Liver (tissue), 9 donors: ENCODE data around the gene LYST. TPM values are rescaled to one million over a fixed set of nuclear protein-coding genes. Genes with fewer than 3 reads are reported as not detected.
"Not testable (repeated sequence)": the region's sequence is repeated elsewhere in the genome, so short reads cannot be mapped to it uniquely, and the experiment has no call there.

Experiments used
- DNase-seq: peaks from one replicate; pipeline ENCODE4 v3.0.0-alpha.2; 2017; ENCODE audit warnings: low spot score
- H3K27ac ChIP-seq, 2 donors: one replicate each; pipeline ENCODE4 v1.7.0; 2013; ENCODE audit warnings: inconsistent platforms in 2 of 2, low read length in 2 of 2, control low read depth in 1 of 2, low read depth in 1 of 2, mild to moderate bottlenecking in 1 of 2
- H3K27me3 ChIP-seq, 4 donors: one replicate each; pipeline versions ENCODE4 v1.6.1 to v1.7.0; 2013; ENCODE audit warnings: low read length in 3 of 4, inconsistent platforms in 1 of 4, mild to moderate bottlenecking in 1 of 4, moderate library complexity in 1 of 4; ENCODE audit not compliant: control insufficient read depth in 4 of 4, insufficient read depth in 4 of 4
- H3K36me3 ChIP-seq, 4 donors: one replicate each; pipeline versions ENCODE4 v1.6.1 to v1.7.0; 2013; ENCODE audit warnings: low read length in 3 of 4, mild to moderate bottlenecking in 3 of 4, low read depth in 1 of 4, moderate library complexity in 1 of 4; ENCODE audit not compliant: control insufficient read depth in 4 of 4, insufficient read depth in 3 of 4
- H3K4me1 ChIP-seq, 4 donors: one replicate each; pipeline versions ENCODE4 v1.6.1 to v1.7.0; 2013; ENCODE audit warnings: low read length in 3 of 4, mild to moderate bottlenecking in 3 of 4, moderate library complexity in 1 of 4; ENCODE audit not compliant: control insufficient read depth in 4 of 4, insufficient read depth in 4 of 4
- H3K4me3 ChIP-seq, 3 donors: one replicate each; pipeline versions ENCODE4 v1.6.1 to v1.7.0; 2013; ENCODE audit warnings: low read length in 3 of 3, control low read depth in 1 of 3, low read depth in 1 of 3, mild to moderate bottlenecking in 1 of 3
- H3K9ac ChIP-seq, 2 donors: one replicate each; pipeline ENCODE4 v1.7.0; 2013; ENCODE audit warnings: low read length in 2 of 2, mild to moderate bottlenecking in 2 of 2, moderate library complexity in 2 of 2, control low read depth in 1 of 2, low read depth in 1 of 2
- H3K9me3 ChIP-seq, 4 donors: one replicate each; pipeline versions ENCODE4 v1.6.1 to v1.7.0; 2013; ENCODE audit warnings: low read length in 3 of 4; ENCODE audit not compliant: control insufficient read depth in 4 of 4
- ATF3 ChIP-seq: IDR thresholded peaks from 2 replicates; pipeline ENCODE4 v1.6.1; 2016; ENCODE audit warnings: antibody characterized with exemption
- CTCF ChIP-seq: fragments of 150-350 bp; IDR thresholded peaks from 2 replicates; pipeline ENCODE4 v1.5.1; 2017; ENCODE audit warnings: improper control_type of control experiment, low read depth, low read length; ENCODE audit not compliant: missing input control
- EGR1 ChIP-seq, 2 donors: IDR thresholded peaks; 2 replicates each; pipeline ENCODE4 v1.6.1; 2016 to 2018; ENCODE audit warnings: antibody characterized with exemption in 2 of 2, low read depth in 2 of 2
- FOXA1 ChIP-seq: IDR thresholded peaks from 2 replicates; pipeline ENCODE4 v1.6.1; 2016; ENCODE audit warnings: antibody characterized with exemption
- FOXA2 ChIP-seq: IDR thresholded peaks from 2 replicates; pipeline ENCODE4 v1.6.1; 2016; ENCODE audit warnings: antibody characterized with exemption
- GABPA ChIP-seq, 2 donors: IDR thresholded peaks in 1 of 2; conservative IDR thresholded peaks in 1 of 2; 2 replicates each; pipeline ENCODE4 v1.6.1; 2016; ENCODE audit warnings: antibody characterized with exemption in 2 of 2, mild to moderate bottlenecking in 1 of 2, moderate library complexity in 1 of 2
- HNF4A ChIP-seq, 2 donors: conservative IDR thresholded peaks; 2 replicates each; pipeline ENCODE4 v1.6.1; 2016; ENCODE audit warnings: antibody characterized with exemption in 2 of 2, mild to moderate bottlenecking in 2 of 2
- HNF4G ChIP-seq: IDR thresholded peaks from 2 replicates; pipeline ENCODE4 v1.6.1; 2016; ENCODE audit warnings: antibody characterized with exemption
- JUND ChIP-seq, 2 donors: IDR thresholded peaks; 2 replicates each; pipeline ENCODE4 v1.6.1; 2016; ENCODE audit warnings: antibody characterized with exemption in 2 of 2
- MAX ChIP-seq: IDR thresholded peaks from 2 replicates; pipeline ENCODE4 v1.6.1; 2016; ENCODE audit warnings: antibody characterized with exemption
- NR2F2 ChIP-seq: IDR thresholded peaks from 2 replicates; pipeline ENCODE4 v1.6.1; 2016; ENCODE audit warnings: antibody characterized with exemption
- RAD21 ChIP-seq, 2 donors: IDR thresholded peaks; 2 replicates each; pipeline ENCODE4 v1.6.1; 2016; ENCODE audit warnings: antibody characterized with exemption in 2 of 2, mild to moderate bottlenecking in 2 of 2
- RXRA ChIP-seq, 2 donors: IDR thresholded peaks; 2 replicates each; pipeline ENCODE4 v1.6.1; 2017 to 2018; ENCODE audit warnings: antibody characterized with exemption in 2 of 2, mild to moderate bottlenecking in 1 of 2
- YY1 ChIP-seq: IDR thresholded peaks from 2 replicates; pipeline ENCODE4 v1.6.1; 2016; ENCODE audit warnings: antibody characterized with exemption, mild to moderate bottlenecking
- ZBTB33 ChIP-seq: IDR thresholded peaks from 2 replicates; pipeline ENCODE4 v1.6.1; 2016; ENCODE audit warnings: antibody characterized with exemption
- WGBS: extraction: QIAGEN DNeasy Blood & Tissue Kit; methylation state at CpG from one replicate; pipeline ENCODE4 v1.1.7; 2013; 5-methylcytosine and 5-hydroxymethylcytosine counted together
- polyA plus RNA-seq, 2 donors: library from polyadenylated mRNA; stranded (reverse) in 1 of 2; unstranded in 1 of 2; fragments of 200-250 nt in 1 of 2; fragments of >200 nt in 1 of 2; fragmentation: Nextera tagmentation in 1 of 2; extraction: Ambion mirVana in 1 of 2; gene quantifications; one replicate each; pipeline versions ENCODE4 v1.2.1 to v1.2.3, GENCODE V29; 2013 to 2015
- total RNA-seq, 2 donors: library from RNA; depleted of rRNA; stranded (reverse); fragments of >200 nt; gene quantifications; one replicate each; pipeline ENCODE4 v1.2.3, GENCODE V29; 2014
- donor health status: healthy.
- donor health status: healthy.
- donor health status: healthy.
- donor health status: healthy.
- donor health status: healthy.

Gene LYST
- total and polyA plus RNA-seq, 4 donors, result 3.4 to 45.9 (median 14.2) TPM

GRCh38 chr1:235790123-235790522 is 76.6 kb downstream of the LYST start:
- Histone ChIP-seq H3K27ac (no peak overlapping the region), H3K4me1 (no peaks in the 10 kb centered on the region), H3K9me3 (no peaks in the 10 kb centered on the region), H3K4me3 (no peak overlapping the region), H3K27me3 (no peaks in the 10 kb centered on the region), H3K9ac (no peak overlapping the region), H3K36me3 (peaks cover 2 to 20% (median 16%) of the 10 kb centered on the region in 4 donors)
- TF ChIP-seq NR2F2 (no peak), MAX (no peak), ZBTB33 (no peak), RAD21 (IDR thresholded peaks at IDR 0.05) (no peak), RXRA (IDR thresholded peaks at IDR 0.05) (no peak), FOXA1 (no peak), CTCF (no peak), ATF3 (no peak), JUND (IDR thresholded peaks at IDR 0.05) (no peak), GABPA (IDR thresholded peaks at IDR 0.05 in 1 of 2, conservative IDR thresholded peaks at IDR 0.05 in 1 of 2) (no peak), HNF4A (conservative IDR thresholded peaks at IDR 0.05) (no peak), YY1 (no peak), FOXA2 (no peak), EGR1 (IDR thresholded peaks at IDR 0.05; ENCODE audit: low read depth in 2 of 2) (no peak), HNF4G (no peak)
- DNase-seq, result no peak

- H3K4me1 ChIP-seq, H3K9me3 ChIP-seq, H3K9ac ChIP-seq, H3K4me3 ChIP-seq, DNase-seq, H3K27ac ChIP-seq, H3K27me3 ChIP-seq: not testable (repeated sequence)
- WGBS, result 95% methylated on average over 8 of the region's 8 CpGs
- H3K36me3 ChIP-seq, result peaks cover 2 to 13% (median 11%) of the 10 kb centered on the region in 4 donors
These were observed 80.3 kb downstream of the LYST start for GRCh38 chr1:235786227-235786898.

- peaks cover 0 to 6% (median 4%) of the 10 kb centered on the region in 4 donors for H3K36me3 ChIP-seq
- DNase-seq, result no peak
These were observed 81.8 kb downstream of the LYST start for GRCh38 chr1:235784950-235785349.

More at GRCh38 chr1:235784950-235785349, 81.8 kb downstream of the LYST start:
- no peaks in the 10 kb centered on the region for H3K9me3 ChIP-seq
- WGBS, result 93% methylated on average over 2 of the region's 2 CpGs
- no peak overlapping the region for H3K9ac ChIP-seq
- TF ChIP-seq NR2F2 (no peak), YY1 (no peak), RXRA (IDR thresholded peaks at IDR 0.05) (no peak), JUND (IDR thresholded peaks at IDR 0.05) (no peak)
- no peaks in the 10 kb centered on the region for H3K4me1 ChIP-seq
- H3K27me3 ChIP-seq, result no peaks in the 10 kb centered on the region
- no peak overlapping the region for H3K27ac ChIP-seq
- H3K4me3 ChIP-seq, result no peak overlapping the region
